GM10266 (cell line): ENCODE results near the gene ZNF850.
A peak's percentile ranks its signal among the peaks of the same experiment; 100 is the strongest.
"Not testable (repeated sequence)": the region's sequence is repeated elsewhere in the genome, so short reads cannot be mapped to it uniquely, and the experiment has no call there.

ENCODE experiments used
- DNase-seq: peaks from one replicate; pipeline ENCODE4 v3.0.0; 2012; ENCODE audit errors: extremely low spot score
- TF ChIP-seq, protein P1 (sequence below): IDR thresholded peaks from 2 replicates; pipeline ENCODE4 v1.5.1; 2012; ENCODE audit warnings: mild to moderate bottlenecking, low read depth; ENCODE audit not compliant: control insufficient read depth, insufficient read depth; ENCODE audit errors: missing control alignments

ZNF850 gene

DNA sequence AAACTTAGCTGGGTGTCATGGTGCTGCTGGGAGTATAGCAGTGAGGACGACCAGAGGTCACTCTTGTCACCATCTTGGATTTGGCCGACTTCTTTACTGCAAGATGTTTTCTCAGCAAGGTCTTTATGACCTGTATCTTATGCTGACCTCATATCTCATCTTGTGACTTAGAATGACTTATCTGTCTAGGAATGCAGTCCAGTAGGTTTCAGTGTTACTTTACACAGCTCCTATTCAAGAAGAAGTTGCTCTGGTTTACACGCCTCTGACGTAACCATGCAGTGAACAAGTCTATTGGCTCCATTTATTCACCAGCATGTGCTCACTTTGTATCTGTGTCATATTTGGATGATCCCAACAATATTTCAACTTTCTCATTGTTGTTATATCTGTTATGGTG is 26.7 kb downstream of the ZNF850 start:
- TF ChIP-seq, protein P1, sequence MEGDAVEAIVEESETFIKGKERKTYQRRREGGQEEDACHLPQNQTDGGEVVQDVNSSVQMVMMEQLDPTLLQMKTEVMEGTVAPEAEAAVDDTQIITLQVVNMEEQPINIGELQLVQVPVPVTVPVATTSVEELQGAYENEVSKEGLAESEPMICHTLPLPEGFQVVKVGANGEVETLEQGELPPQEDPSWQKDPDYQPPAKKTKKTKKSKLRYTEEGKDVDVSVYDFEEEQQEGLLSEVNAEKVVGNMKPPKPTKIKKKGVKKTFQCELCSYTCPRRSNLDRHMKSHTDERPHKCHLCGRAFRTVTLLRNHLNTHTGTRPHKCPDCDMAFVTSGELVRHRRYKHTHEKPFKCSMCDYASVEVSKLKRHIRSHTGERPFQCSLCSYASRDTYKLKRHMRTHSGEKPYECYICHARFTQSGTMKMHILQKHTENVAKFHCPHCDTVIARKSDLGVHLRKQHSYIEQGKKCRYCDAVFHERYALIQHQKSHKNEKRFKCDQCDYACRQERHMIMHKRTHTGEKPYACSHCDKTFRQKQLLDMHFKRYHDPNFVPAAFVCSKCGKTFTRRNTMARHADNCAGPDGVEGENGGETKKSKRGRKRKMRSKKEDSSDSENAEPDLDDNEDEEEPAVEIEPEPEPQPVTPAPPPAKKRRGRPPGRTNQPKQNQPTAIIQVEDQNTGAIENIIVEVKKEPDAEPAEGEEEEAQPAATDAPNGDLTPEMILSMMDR, result no peak
- no peak for DNase-seq

DNA sequence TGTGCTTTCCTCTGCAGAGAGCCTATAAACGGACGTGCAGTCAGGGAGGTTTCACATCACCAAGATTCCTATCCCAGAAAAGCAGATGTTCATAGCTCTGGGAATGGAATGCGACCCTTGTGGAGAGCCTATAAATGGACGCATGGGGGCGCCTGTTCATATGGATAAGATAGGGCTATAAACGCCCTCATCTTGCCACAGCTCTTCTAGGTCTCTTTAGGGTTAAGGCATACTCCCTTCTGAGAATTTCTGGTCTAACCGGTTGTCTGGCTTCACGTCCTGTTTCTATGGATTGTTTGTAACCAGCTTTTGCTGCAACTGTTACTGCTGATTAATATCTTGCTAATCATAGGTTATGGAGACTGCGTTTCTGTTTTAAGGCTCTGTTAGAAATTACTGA is 36.4 kb downstream of the ZNF850 start:
- not testable (repeated sequence) for DNase-seq

DNA sequence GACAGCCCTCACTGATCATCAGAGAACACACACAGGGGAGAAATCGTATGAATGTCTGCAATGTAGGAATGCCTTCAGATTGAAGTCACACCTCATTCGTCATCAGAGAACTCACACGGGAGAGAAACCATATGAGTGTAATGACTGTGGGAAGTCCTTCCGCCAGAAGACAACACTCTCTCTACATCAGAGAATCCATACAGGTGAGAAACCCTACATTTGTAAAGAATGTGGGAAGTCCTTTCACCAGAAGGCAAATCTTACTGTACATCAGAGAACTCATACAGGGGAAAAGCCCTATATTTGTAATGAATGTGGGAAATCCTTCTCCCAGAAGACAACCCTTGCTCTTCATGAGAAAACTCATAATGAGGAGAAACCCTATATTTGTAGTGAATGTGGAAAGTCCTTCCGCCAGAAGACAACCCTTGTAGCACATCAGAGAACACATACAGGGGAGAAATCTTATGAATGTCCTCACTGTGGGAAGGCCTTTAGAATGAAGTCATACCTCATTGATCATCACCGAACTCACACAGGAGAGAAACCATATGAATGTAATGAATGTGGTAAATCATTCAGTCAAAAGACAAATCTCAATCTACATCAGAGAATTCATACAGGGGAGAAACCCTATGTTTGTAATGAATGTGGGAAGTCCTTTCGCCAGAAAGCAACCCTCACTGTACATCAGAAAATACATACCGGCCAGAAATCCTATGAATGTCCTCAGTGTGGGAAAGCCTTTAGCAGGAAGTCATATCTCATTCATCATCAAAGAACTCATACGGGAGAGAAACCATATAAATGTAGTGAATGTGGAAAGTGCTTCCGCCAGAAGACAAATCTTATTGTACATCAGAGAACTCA is 52.7 kb downstream of the ZNF850 start:
- TF ChIP-seq, protein P1, result no peak
- no peak for DNase-seq

DNA sequence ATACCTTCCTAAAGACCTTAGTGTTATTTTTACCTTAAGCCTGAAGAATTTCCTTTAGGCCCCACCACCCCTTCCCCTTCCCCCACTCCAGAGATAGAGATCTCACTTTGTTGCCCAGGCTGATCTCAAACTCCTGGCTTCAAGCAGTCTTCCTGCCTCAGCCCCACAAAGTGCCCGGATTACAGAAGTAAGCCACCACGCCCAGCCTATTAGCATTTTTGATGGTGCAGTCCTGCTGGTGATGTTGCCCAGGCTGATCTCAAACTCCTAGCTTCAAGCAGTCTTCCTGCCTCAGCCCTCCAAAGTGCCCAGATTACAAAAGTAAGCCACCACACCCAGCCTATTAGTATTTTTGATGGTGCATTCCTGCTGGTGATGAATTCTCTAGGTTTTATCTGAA is 63.2 kb downstream of the ZNF850 start:
- no peak for DNase-seq
- TF ChIP-seq, protein P1, result no peak

DNA sequence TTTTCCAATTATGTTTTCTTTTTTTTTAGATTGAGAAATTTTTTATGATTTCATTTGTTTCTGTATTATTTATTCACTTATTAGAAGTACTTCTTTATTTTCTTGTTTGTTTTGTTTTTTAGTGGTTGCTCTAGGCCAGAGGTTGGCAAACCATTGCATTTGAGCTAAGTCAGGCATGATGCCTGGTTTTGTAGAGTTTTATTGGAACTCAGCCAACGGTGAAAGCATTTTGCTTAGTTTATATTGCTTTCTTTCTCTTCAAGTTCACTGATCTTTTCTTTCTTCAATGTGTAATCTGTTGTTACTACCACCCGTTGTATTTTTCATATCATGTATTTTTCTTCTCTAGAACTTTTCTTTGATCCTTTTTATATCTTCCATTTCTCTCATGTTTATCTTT is 65.5 kb downstream of the ZNF850 start:
- TF ChIP-seq, protein P1, result no peak
- DNase-seq, result no peak

DNA sequence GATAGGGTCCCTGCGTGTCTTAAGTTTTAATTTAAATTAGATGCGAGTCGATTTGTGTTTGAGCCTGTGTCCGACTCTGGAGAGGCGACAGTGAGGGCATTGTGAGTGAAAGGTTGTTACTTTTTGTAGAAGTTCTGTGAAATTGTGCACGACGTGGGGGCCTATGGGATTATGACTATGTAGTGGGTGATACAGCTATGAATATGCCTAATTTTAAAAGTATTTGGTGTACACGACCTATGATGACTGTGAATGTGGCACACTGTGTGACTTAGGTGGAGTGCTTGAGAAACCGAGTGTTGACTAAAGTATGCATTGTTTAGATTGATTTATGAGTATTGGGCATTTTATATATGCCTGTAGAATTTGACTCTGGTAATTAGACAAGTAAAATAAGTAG is 84.5 kb downstream of the ZNF850 start:
- TF ChIP-seq, protein P1, result no peak
- DNase-seq, result no peak

DNA sequence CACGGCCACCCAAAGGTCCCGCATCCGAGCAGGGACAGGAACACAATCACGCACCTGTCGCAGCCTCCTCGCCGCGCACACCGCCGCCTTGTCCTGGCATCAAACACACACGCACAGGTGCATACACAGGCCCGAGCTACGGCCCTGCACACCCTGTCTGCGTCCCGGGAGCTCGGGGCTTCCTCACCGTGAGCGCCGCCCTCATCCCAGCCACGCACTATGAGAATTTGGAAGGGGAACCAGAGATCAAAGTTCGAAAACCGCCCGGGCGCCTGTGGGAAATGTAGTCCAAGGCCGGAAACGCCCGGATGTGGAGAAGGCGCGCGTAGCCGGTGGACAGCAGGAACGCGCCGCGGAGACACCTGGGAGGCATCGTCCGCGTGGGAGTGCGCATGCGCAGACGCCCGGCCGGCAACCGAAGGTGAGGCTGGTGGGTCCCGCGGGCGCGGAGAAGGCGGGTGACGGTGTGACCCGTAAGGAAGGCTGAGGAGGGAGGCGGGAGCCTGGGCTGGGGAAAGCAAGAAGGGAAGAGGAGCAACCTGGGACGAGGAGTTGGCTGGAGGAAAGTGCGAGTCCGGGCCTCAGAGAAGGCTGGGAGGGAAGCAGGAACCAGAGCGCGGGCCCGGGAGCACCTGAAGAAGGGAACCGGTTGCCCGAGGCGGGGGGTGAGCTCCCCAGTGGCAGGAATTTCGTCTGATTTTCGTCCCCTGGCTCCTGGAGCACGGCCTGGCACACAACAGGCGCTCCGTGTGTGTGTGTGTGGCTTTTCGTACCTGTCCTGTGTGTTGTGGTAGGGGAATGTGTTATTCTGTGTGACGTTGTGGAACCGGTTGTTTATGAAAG is 85.2 kb downstream of the ZNF850 start, which contains the start of gene ZNF567:
Gene ZNF567, plus strand, starts transcription at position 399 of the 843 bp plus-strand sequence. CDS start 7,256 bp downstream, outside the sequence.
- DNase-seq, result peak; percentile 93
- TF ChIP-seq, protein P1, result no peak
